Mesodermal cell (in vitro differentiated cells): ENCODE results near the gene PIGH.

Experiments used
- H3K27ac ChIP-seq: 2 replicates; pipeline ENCODE4 v1.7.0; 2013; ENCODE audit warnings: mild to moderate bottlenecking, low read depth, low read length, moderate library complexity; ENCODE audit not compliant: severe bottlenecking
- H3K36me3 ChIP-seq: 2 replicates; pipeline ENCODE4 v1.7.1; 2013; ENCODE audit warnings: mild to moderate bottlenecking, low read length, moderate library complexity; ENCODE audit not compliant: control insufficient read depth, insufficient read depth
- H3K4me1 ChIP-seq: one replicate; pipeline ENCODE4 v1.7.1; 2013; ENCODE audit warnings: mild to moderate bottlenecking, low read length; ENCODE audit not compliant: insufficient read depth, control insufficient read depth, poor library complexity, severe bottlenecking
- H3K4me3 ChIP-seq: 2 replicates; pipeline ENCODE4 v1.7.0; 2013; ENCODE audit warnings: low read length, control low read depth, mild to moderate bottlenecking; ENCODE audit not compliant: insufficient read depth, poor library complexity, severe bottlenecking; ENCODE audit errors: extremely low read depth
- H3K9me3 ChIP-seq: 2 replicates; pipeline ENCODE4 v1.7.1; 2013; ENCODE audit warnings: mild to moderate bottlenecking, low read length, moderate library complexity; ENCODE audit not compliant: control insufficient read depth
- WGBS, 2 experiments: methylation state at CpG; one replicate each; pipeline ENCODE4 v1.1.5; 2013; ENCODE audit warnings: missing lambda C conversion rate in 2 of 2; ENCODE audit not compliant: insufficient coverage in 2 of 2; 5-methylcytosine and 5-hydroxymethylcytosine counted together

The PIGH gene

GRCh38 chr14:67575684-67576083 lies 24.4 kb downstream of the PIGH start:
- no peak overlapping the region for H3K27ac ChIP-seq
- H3K36me3 ChIP-seq: peaks cover 5% of the 10 kb centered on the region
- peaks cover 8% of the 10 kb centered on the region for H3K4me1 ChIP-seq
- 92 to 98% methylated on average over 6 to 9 of the region's 9 CpGs for WGBS, 2 experiments
- no peaks in the 10 kb centered on the region for H3K9me3 ChIP-seq
- no peak overlapping the region for H3K4me3 ChIP-seq

GRCh38 chr14:67574806-67575205 lies 25.3 kb downstream of the PIGH start:
- Histone ChIP-seq H3K4me3 (no peak overlapping the region), H3K9me3 (no peaks in the 10 kb centered on the region), H3K27ac (no peak overlapping the region), H3K4me1 (peaks cover 8% of the 10 kb centered on the region), H3K36me3 (peaks cover 5% of the 10 kb centered on the region)
- WGBS, 2 experiments: 83 to 95% methylated on average over 6 to 7 of the region's 7 CpGs

- H3K9me3 ChIP-seq: no peaks in the 10 kb centered on the region
These were observed 25.9 kb downstream of the PIGH start for GRCh38 chr14:67574156-67574555.

GRCh38 chr14:67573228-67574010 lies 26.6 kb downstream of the PIGH start:
- WGBS, 2 experiments: 92 to 93% methylated on average over 11 to 13 of the region's 15 CpGs
- Histone ChIP-seq H3K9me3 (no peaks in the 10 kb centered on the region), H3K4me3 (no peak overlapping the region)

More at GRCh38 chr14:67574156-67574555, 25.9 kb downstream of the PIGH start:
- 92 to 93% methylated on average over 9 to 13 of the region's 14 CpGs for WGBS, 2 experiments
- Histone ChIP-seq H3K4me3 (no peak overlapping the region), H3K36me3 (peaks cover 5% of the 10 kb centered on the region), H3K4me1 (peaks cover 8% of the 10 kb centered on the region), H3K27ac (no peak overlapping the region)

GRCh38 chr14:67572608-67573007 lies 27.5 kb downstream of the PIGH start:
- Histone ChIP-seq H3K27ac (no peak overlapping the region), H3K4me3 (no peak overlapping the region), H3K9me3 (no peaks in the 10 kb centered on the region), H3K4me1 (peaks cover 7% of the 10 kb centered on the region), H3K36me3 (peaks cover 5% of the 10 kb centered on the region)
- 90 to 97% methylated on average over 4 to 5 of the region's 5 CpGs for WGBS, 2 experiments

More at GRCh38 chr14:67573228-67574010, 26.6 kb downstream of the PIGH start:
- H3K36me3 ChIP-seq: peaks cover 5% of the 10 kb centered on the region
- H3K27ac ChIP-seq: no peak overlapping the region
- peaks cover 8% of the 10 kb centered on the region for H3K4me1 ChIP-seq

- peaks cover under 1% of the 10 kb centered on the region for H3K4me1 ChIP-seq
- H3K9me3 ChIP-seq: no peaks in the 10 kb centered on the region
- peaks cover 5% of the 10 kb centered on the region for H3K36me3 ChIP-seq
- WGBS, 2 experiments: 94 to 96% methylated on average over 8 to 19 of the region's 19 CpGs
- no peak overlapping the region for H3K27ac ChIP-seq
- no peak overlapping the region for H3K4me3 ChIP-seq
These were observed 28.1 kb downstream of the PIGH start for GRCh38 chr14:67571991-67572323.

- WGBS, 2 experiments: 55 to 60% methylated on average over 9 to 12 of the region's 14 CpGs
- peaks cover 1% of the 10 kb centered on the region for H3K4me1 ChIP-seq
These were observed 28.6 kb downstream of the PIGH start for GRCh38 chr14:67571275-67571990.

GRCh38 chr14:67570453-67570852 lies 29.6 kb downstream of the PIGH start:
- no peaks in the 10 kb centered on the region for H3K36me3 ChIP-seq
- no peak overlapping the region for H3K27ac ChIP-seq
- H3K9me3 ChIP-seq: no peaks in the 10 kb centered on the region
- no peak overlapping the region for H3K4me3 ChIP-seq
- H3K4me1 ChIP-seq: peaks cover 5% of the 10 kb centered on the region
- WGBS, 2 experiments: 84 to 100% methylated on average over 2 to 3 of the region's 7 CpGs

More at GRCh38 chr14:67571275-67571990, 28.6 kb downstream of the PIGH start:
- peaks cover 5% of the 10 kb centered on the region for H3K36me3 ChIP-seq
- H3K4me3 ChIP-seq: no peak overlapping the region
- H3K27ac ChIP-seq: no peak overlapping the region
- no peaks in the 10 kb centered on the region for H3K9me3 ChIP-seq

- Histone ChIP-seq H3K4me3 (no peak overlapping the region), H3K9me3 (no peaks in the 10 kb centered on the region), H3K27ac (no peak overlapping the region), H3K36me3 (no peaks in the 10 kb centered on the region), H3K4me1 (peaks cover 5% of the 10 kb centered on the region)
- WGBS, 2 experiments: 83 to 100% methylated on average over 1 to 2 of the region's 4 CpGs
These were observed 30.3 kb downstream of the PIGH start for GRCh38 chr14:67569651-67570290.

- Histone ChIP-seq H3K27ac (no peak overlapping the region), H3K4me3 (no peak overlapping the region), H3K36me3 (no peaks in the 10 kb centered on the region), H3K9me3 (no peaks in the 10 kb centered on the region), H3K4me1 (peaks cover 5% of the 10 kb centered on the region)
- 77 to 83% methylated on average over 6 to 7 of the region's 11 CpGs for WGBS, 2 experiments
These were observed 30.9 kb downstream of the PIGH start for GRCh38 chr14:67569011-67569650.
